NCI-H1048 (cell line): ENCODE data around the gene RTN4RL2.

Source experiments
- DNase-seq: peaks from one replicate; lab custom pipeline; 2025; lab: John Stamatoyannopoulos, UW

Gene RTN4RL2

GRCh38 chr11:57500515-57500914 lies 40.2 kb downstream of the RTN4RL2 start:
- DNase-seq = no peak

GRCh38 chr11:57500926-57501325 lies 40.6 kb downstream of the RTN4RL2 start:
- DNase-seq = no peak

DNA sequence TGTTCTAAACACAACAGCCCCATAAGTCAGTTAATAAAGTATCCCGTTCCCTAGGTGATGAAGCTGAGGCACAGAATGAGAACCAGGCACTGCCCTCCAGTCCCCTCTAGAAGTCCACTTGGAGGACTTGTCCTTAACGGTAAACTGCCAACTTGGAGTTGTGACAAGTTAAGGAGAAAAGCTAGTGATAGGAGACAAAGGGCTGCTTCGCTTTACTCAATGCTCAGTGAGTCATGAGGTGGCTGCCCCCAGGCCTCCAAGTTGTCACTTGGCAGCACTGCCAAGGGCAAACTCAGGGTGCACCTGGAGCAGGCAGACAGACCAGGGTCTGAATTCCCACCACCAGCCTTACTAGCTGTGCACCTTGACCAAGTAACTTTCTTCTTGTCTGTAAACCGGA lies 41.6 kb downstream of the RTN4RL2 start:
- no peak for DNase-seq

DNA sequence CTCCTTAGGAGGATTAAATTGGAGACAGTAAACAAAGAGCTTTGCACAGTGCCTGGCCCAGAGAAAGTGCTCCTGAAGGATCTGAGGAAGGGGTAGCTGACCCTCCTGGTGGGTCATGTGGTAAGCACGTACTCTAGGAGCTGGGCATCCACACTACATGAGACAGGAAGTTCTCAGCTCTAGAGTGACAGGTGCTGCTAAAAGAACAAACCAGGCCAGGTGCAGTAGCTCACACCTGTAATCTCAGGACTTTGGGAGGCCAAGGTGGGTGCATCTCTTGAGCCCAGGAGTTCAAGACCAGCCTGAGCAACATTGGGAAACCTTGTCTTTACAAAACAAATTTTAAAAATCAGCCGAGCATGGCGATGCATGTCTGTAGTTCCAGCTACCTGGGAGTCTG lies 42.0 kb downstream of the RTN4RL2 start:
- DNase-seq = no peak

DNA sequence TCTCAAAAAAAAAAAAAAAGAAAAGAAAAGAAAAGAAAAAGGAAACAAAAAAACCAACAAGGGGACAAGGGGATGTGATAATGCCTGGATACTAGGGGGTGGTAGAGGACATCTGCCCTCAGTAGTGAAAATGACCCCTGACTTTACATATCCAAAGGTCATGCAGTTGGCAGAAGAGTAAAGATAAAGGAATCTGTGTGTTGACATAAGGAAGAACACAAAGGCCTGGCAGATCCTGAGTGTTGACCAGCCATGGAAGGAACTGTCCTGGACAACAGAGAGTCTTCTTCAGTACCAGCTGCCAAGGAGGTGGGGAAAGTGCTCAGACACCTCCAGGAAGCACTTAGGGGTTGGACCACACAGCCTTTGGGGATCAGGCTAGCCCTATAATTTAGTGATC lies 42.5 kb downstream of the RTN4RL2 start:
- DNase-seq = no peak

DNA sequence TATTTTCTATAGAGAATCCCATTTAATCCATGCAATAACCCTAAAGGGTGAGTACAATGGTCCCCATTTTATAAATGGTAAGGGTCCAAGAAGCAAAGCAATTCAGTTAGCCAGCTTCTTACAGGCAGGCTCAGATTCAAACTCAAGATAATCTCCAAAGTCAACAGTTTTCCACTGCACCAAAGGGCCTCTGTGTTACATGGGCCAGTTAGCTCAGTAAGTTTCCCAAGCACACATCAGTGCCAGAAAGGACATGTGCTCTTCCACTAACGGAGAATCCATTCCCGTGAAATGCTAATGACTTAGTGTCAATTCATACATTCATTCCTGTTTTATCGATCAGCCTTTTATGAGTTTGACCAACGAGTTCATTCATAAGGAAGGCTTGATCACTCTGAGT lies 44.2 kb downstream of the RTN4RL2 start:
- DNase-seq = no peak

- DNase-seq = no peak
Measured at GRCh38 chr11:57506522-57506921, 46.2 kb downstream of the RTN4RL2 start.

DNA sequence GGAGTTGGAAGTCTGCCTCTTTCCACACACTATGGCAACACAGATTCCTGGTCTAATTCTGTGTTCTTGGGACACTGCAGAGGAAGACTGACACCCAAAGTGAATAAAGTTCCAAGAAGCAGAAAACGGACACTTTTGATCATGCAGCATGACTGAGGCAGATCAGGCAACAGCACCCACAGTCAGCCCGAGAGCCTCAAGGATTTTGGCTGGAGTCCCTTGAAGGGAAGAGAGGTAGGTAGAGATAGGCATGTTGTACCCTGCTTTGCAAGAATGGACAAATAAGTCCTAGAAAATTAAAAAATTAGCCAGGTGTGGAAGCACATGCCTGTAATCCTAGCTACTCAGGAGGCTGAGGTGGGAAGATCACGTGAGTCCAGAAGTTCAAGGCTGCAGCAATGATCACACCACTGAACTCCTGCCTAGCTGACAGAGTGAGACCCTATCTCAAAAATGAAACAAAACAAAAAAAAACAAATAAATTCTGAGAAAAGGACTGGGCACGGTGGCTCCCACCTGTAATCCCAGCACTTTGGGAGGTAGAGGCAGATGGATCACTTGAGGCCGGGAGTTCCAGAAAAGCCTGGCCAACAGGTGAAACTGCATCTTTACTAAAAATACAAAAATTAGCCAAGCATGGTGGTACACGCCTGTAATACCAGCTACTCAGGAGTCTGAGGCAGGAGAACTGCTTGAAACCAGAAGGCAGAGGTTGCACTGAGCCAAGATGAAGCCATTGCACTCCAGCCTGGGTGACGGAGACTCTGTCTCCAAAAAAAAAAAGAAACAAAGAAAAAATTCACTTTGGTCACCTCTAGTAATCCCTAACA lies 48.2 kb downstream of the RTN4RL2 start:
- no peak for DNase-seq

DNA sequence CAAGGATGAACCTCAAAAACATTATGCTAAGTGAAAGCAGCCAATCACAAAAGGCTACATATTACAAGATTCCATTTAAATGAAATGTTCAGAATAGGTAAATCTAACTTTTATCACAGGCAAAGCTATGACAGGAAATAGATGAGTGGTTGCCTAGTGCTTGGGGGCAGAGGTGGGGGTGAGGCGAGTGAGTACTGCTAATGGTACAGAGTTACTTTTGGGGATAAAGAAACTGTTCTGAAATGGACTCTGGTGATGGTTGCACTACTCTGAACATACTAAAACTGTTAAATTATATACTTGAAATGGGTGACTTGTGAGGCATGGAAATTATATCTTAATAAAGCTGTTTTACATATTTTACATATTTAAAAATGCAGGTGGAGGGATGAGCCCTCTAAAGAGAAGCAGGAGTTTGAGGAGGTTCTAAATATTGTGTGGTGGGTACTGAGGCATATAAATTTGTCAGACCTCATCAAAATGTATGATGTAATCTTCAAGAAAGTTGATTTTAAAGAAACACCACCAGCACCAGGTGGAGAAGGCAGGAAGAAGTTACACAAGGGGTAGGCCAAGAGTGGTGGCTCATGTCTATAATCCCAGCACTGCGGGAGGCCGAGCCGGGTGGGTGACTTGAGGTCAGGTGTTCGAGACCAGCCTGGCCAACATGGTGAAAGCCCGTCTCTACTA lies 51.6 kb downstream of the RTN4RL2 start:
- no peak for DNase-seq

DNA sequence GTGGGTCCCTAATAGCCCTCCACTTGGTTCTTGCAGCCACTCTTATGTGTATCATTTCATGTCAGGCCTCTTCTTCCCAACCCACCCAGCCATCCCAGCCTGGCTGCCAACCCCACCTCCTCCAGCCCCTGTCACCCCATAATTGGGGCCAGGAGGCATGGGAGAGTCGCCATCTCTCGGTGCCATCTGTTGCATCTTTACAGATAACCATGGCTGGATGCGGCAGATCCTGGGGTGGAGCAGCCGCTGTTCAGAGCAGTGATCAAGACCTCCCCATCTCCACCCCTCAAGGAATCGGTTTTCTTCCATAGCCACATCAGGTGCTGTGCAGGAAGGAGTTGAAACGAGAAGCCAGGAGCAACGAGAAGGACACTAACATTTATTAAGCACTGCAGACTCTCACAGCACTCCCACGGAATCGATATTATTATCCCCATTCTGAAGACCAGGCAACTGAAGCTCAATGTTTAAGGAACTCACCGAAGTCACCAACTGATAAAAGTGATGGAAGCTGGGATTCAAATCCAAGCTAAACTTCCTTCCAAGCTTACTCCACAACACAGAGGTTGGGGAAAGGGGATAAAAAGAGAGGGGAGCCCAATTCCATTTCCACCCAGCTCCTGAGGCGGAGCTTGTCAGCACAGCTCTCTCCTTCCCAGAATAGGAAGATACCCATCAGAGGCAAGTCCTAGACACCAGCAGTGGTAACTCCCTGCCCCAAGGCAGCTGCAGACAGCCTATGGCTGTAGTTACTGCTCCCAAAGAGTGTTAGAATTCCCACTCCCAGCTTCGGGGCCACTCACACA lies 52.5 kb downstream of the RTN4RL2 start:
- DNase-seq = no peak

- DNase-seq = no peak
Measured at GRCh38 chr11:57513452-57513795, 53.1 kb downstream of the RTN4RL2 start.

DNA sequence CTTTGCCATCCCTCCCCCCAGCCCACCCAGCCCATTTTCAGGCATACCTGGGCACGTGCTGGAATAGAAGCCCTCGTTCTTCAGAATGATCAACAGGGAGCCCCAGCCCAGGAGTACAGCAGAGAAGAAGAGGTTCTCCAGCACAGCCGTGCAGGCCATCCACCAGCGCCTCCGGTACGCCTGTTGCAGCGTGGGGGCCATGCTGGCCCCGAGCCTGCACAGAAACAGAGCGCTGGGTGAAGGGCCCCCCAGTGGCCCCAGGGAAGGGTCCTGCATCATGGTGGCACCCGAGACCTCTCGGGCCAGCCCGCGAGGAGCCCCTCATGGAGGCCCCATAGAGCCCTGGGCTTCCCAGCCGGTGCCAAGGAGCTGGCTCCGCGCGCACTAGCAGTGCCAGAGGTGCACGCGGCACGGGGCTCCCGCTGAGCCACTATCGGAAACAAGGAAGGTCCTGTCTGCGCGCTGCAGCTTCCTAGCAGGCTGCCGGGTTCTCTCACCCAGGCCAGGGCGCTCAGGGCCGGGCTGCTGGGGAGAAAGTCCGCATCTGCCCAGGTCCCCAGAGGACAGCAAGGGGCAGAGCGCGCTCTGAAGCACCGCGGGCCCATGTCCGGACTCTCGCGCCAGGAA lies 53.7 kb downstream of the RTN4RL2 start:
- DNase-seq = no peak

GRCh38 chr11:57514538-57515331 lies 54.4 kb downstream of the RTN4RL2 start:
- DNase-seq = no peak

DNA sequence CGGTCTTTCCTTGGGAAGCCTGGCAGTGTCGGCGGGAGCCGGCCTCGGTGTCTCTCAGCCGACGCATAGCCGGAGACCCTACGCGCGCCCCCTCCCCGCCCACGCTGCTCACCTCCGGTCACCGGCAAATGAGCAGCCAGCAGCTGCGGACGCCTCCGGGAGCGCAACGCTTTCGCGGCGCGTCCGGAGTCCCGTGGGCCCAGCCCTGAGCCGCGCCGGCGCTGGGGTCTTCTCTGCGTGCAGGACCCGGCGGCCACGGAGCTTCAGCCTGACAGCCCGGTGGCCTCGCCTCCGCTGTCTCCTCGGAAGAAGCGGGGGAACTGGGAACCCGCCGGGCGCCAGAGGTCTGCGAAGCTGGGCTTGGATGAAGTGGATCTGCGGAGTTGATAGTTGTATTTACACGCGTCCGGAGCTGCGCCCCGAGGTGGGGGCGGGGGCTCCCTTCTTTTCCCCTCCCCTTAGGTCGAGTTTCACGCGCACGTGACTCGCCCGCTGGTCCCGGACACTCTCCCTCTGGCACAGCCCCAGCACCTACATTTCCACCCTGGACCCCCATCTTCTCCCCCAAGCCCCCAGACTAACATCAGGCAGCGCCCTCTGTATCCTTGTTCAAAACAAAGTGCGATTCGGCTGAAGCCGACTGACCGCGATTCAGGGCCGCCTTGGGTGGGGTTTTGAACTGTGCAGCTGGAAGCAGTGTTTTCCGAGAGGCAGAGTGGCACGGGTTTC lies 55.2 kb downstream of the RTN4RL2 start, which contains the start of gene SLC43A1:
TSS of gene SLC43A1 (minus strand) at position 371 of the 729 bp plus-strand sequence. CDS start 1,591 bp downstream, outside the sequence.
- DNase-seq = no peak

- no peak for DNase-seq
Measured at GRCh38 chr11:57516061-57516443, 55.7 kb downstream of the RTN4RL2 start.

DNA sequence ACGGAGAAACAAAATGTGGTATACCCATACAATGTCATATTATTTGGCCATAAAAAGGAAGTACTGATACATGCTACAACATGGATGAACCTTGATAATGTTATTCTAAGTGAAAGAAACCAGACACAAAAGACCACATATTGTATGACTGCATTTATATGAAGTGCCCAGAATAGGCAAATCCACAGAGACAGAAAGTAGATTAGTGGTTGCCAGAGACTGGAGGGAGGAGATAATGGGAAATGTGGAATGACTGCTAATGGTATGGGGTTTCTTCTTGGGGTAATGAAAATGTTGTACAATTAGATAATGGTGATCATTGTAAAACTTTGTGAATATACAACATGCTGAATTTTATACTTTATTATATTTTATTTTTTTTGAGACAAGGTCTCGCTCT lies 60.8 kb downstream of the RTN4RL2 start:
- no peak for DNase-seq

GRCh38 chr11:57523419-57523818 lies 63.1 kb downstream of the RTN4RL2 start:
- no peak for DNase-seq
